ENCODE data around the gene ERC2. TPM values are rescaled to one million over a fixed set of nuclear protein-coding genes. Genes with fewer than 3 reads are reported as not detected.
A peak's percentile ranks its signal among the peaks of the same experiment; 100 is the strongest.

ERC2 gene
- polyA plus RNA-seq, 1 experiment, result 0.07 TPM

DNA sequence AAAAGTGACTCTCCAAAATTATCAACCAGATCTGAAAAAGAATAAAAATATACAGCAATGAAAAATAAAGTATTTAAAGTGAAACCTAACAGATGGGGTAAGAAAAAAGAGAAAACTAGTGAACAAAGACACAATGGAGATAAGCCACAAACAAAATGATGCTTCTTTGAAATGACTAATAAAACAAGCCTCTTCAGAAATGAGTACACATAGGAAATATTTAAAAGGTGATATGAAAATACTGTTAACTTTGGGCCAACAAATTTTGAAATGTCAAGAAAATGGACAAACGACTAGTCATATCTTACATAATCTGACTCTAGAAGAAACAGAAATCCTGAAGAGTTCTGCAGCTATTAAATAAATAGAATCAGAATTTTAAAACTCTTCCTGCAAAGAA lies 164.2 kb downstream of the ERC2 start:
- Histone ChIP-seq H3K27me3 (ENCODE audit: control insufficient read depth, insufficient read depth, low read length) (no peaks in the 10 kb centered on the region), H3K27ac (ENCODE audit: low read depth, low read length) (no peak overlapping the region), H3K4me3 (ENCODE audit: low read depth, low read length) (no peak overlapping the region), H3K9me3 (ENCODE audit: control insufficient read depth, insufficient read depth, low read length) (no peaks in the 10 kb centered on the region)
- CTCF ChIA-PET, result interaction anchor here (0.5 to 1.9 kb wide), 7 partner anchors 9 to 1462 kb away, joined by 3 to 7 read pairs (median 3); partner anchors contain the start of gene ARHGEF3
- DNase-seq (ENCODE audit: low read depth, low spot score), result no peak
- TF ChIP-seq, protein P1, sequence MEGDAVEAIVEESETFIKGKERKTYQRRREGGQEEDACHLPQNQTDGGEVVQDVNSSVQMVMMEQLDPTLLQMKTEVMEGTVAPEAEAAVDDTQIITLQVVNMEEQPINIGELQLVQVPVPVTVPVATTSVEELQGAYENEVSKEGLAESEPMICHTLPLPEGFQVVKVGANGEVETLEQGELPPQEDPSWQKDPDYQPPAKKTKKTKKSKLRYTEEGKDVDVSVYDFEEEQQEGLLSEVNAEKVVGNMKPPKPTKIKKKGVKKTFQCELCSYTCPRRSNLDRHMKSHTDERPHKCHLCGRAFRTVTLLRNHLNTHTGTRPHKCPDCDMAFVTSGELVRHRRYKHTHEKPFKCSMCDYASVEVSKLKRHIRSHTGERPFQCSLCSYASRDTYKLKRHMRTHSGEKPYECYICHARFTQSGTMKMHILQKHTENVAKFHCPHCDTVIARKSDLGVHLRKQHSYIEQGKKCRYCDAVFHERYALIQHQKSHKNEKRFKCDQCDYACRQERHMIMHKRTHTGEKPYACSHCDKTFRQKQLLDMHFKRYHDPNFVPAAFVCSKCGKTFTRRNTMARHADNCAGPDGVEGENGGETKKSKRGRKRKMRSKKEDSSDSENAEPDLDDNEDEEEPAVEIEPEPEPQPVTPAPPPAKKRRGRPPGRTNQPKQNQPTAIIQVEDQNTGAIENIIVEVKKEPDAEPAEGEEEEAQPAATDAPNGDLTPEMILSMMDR (IDR thresholded peaks at IDR 0.05; ENCODE audit: low read depth, low read length), result no peak
- POLR2A ChIA-PET, result no interaction called here

DNA sequence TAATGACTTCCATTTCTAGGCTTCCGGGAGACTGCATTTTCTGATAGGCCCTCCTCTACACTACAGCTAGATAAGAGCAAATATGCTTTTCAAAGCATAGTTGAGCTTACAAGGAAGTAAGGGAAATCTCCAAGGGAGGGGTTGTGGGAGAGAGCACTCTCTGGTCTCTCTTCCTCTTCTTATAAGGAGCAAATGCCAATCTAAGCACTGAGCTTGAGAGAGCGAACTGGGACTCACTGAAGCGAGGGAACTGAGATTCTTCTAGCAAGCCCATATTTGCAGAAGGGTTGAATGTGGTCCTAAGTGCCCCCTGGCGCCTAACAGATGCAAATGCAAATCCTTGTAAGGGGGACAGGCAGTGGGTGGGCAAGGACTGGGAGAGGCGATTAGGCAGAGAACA lies 164.8 kb downstream of the ERC2 start:
- peak; percentile 3 for DNase-seq (ENCODE audit: low read depth, low spot score)
- Histone ChIP-seq H3K9me3 (ENCODE audit: control insufficient read depth, insufficient read depth, low read length) (no peaks in the 10 kb centered on the region), H3K27me3 (ENCODE audit: control insufficient read depth, insufficient read depth, low read length) (no peaks in the 10 kb centered on the region), H3K27ac (ENCODE audit: low read depth, low read length) (no peak overlapping the region), H3K4me3 (ENCODE audit: low read depth, low read length) (no peak overlapping the region)
- TF ChIP-seq, protein P1 (IDR thresholded peaks at IDR 0.05; ENCODE audit: low read depth, low read length), result peak; percentile 63
- POLR2A ChIA-PET, result no interaction called here
- CTCF ChIA-PET, result interaction anchor here (0.5 to 1.9 kb wide), 8 partner anchors 9 to 1472 kb away, joined by 3 to 7 read pairs (median 3); partner anchors contain the start of gene ARHGEF3

DNA sequence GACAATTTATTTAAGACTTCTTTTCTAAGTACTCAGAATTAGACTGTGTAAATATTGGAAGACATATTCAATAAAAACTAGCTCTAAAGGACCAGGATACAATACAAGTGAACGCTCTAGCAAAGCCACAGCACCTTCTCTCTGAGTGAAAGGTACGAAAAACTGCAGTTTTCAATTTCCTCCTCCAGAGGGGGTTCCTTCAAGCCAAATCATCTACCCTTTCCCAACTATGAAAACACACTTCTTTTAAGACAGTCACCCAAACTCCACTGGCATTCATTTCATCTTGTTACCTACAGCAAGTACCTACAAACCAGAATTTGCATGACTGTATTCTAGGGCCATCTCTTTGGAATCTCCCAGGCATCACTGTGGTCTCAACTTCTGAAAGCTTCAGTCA lies 165.8 kb downstream of the ERC2 start:
- H3K27ac ChIP-seq (ENCODE audit: low read depth, low read length), result no peak overlapping the region
- no peaks in the 10 kb centered on the region for H3K9me3 ChIP-seq (ENCODE audit: control insufficient read depth, insufficient read depth, low read length)
- no peak overlapping the region for H3K4me3 ChIP-seq (ENCODE audit: low read depth, low read length)
- DNase-seq (ENCODE audit: low read depth, low spot score), result no peak
- no peaks in the 10 kb centered on the region for H3K27me3 ChIP-seq (ENCODE audit: control insufficient read depth, insufficient read depth, low read length)
- TF ChIP-seq, protein P1 (IDR thresholded peaks at IDR 0.05; ENCODE audit: low read depth, low read length), result 0 out of 2 replicates have a peak, but pooled peaks have one; percentile 16
- CTCF ChIA-PET, result interaction anchor here (1.5 to 1.9 kb wide), 2 partner anchors 10 to 1471 kb away, joined by 3 to 7 read pairs; no protein-coding TSS in a partner anchor
- POLR2A ChIA-PET, result no interaction called here

DNA sequence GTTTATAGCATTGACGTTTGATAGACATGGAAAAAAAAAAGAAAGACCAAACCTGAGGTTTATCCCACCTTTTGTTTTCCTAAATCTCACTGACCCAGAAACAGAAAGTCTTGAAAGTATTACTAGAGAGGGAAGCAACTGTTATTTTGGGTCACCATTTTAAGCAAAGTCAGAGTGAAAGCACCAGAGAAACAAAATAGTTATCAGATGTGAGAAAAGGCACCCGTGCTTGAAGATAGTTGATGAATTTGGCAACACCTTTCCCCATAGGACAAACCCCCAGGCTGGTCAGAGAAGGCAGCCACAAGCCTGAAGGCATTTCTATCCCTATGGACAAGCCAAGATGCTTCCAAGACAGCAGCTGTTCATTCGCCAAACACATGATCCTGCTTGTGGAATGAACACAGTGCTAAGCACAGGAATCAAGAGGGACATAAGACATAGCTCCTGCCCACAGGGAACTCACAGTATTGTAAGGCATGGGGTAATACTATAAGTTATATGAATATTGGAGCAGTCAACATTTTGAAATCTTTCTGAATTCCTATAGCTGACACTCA lies 170.9 kb downstream of the ERC2 start:
- Histone ChIP-seq H3K27ac (ENCODE audit: low read depth, low read length) (no peak overlapping the region), H3K9me3 (ENCODE audit: control insufficient read depth, insufficient read depth, low read length) (no peaks in the 10 kb centered on the region), H3K27me3 (ENCODE audit: control insufficient read depth, insufficient read depth, low read length) (no peaks in the 10 kb centered on the region), H3K4me3 (ENCODE audit: low read depth, low read length) (no peak overlapping the region)
- ChIA-PET CTCF (no interaction called here), POLR2A (no interaction called here)
- TF ChIP-seq, protein P1 (IDR thresholded peaks at IDR 0.05; ENCODE audit: low read depth, low read length), result no peak
- DNase-seq (ENCODE audit: low read depth, low spot score), result no peak

DNA sequence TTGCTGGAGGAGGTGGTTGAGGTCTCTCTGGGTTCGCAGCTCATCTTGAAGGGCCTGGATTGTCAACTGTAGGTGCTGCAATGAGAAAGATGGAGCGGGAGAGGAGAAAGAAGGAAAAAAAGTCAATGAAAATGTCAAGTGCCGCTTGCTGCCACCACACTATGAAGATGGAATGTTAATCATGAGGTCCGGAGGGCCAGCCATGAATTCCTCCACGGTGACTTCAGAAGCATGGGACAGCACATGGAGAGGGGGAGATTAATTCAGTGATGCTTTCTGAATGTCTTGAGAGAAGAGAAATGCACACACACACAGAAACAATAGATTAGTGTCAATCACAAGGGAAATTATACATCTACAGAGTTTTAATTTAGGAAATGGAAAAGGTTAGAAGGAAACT lies 171.9 kb downstream of the ERC2 start:
- ChIA-PET POLR2A (no interaction called here), CTCF (no interaction called here)
- TF ChIP-seq, protein P1 (IDR thresholded peaks at IDR 0.05; ENCODE audit: low read depth, low read length), result no peak
- H3K27ac ChIP-seq (ENCODE audit: low read depth, low read length), result no peak overlapping the region
- H3K4me3 ChIP-seq (ENCODE audit: low read depth, low read length), result no peak overlapping the region
- H3K27me3 ChIP-seq (ENCODE audit: control insufficient read depth, insufficient read depth, low read length), result no peaks in the 10 kb centered on the region
- no peak for DNase-seq (ENCODE audit: low read depth, low spot score)
- no peaks in the 10 kb centered on the region for H3K9me3 ChIP-seq (ENCODE audit: control insufficient read depth, insufficient read depth, low read length)
